Endothelial cell of umbilical vein (primary cell): ENCODE results near the gene TFG. TPM values are rescaled to one million over a fixed set of nuclear protein-coding genes. Genes with fewer than 3 reads are reported as not detected.

ENCODE experiments used
- BruUV-seq: library from RNA; stranded (reverse); fragments of 400-500 nt; replicated peaks from 2 replicates; lab custom pipeline; 2021; lab: Mats Ljungman, UMichigan
- CTCF ChIA-PET: fragments of 300-600, 350-600 bp; sonication (Branson Sonifier 250); formaldehyde crosslinking; loops from one replicate; lab custom pipeline; 2021; ENCODE audit warnings: antibody characterized with exemption, inconsistent platforms; lab: Charles Lee
- POLR2A ChIA-PET: fragments of 300-600, 350-600 bp; sonication (Branson Sonifier 250); formaldehyde crosslinking; loops from one replicate; lab custom pipeline; 2021; ENCODE audit warnings: antibody characterized with exemption, inconsistent platforms; lab: Charles Lee
- DNase-seq: peaks from one replicate; pipeline ENCODE4 v3.0.0-alpha.2; 2011; ENCODE audit warnings: low read depth, low spot score
- FAIRE-seq: peaks from 2 replicates; lab custom pipeline; 2011; peaks lifted over from hg19 to GRCh38; lab: Jason Lieb, UNC
- H2AFZ ChIP-seq: 2 replicates; pipeline ENCODE4 v1.6.0; 2012; ENCODE audit warnings: low read depth, low read length, control low read depth, inconsistent platforms
- H3K27ac ChIP-seq: 2 replicates; pipeline ENCODE4 v1.5.1; 2011; ENCODE audit warnings: low read depth, mild to moderate bottlenecking, control low read depth, low read length, moderate library complexity; ENCODE audit not compliant: insufficient read depth
- H3K27me3 ChIP-seq, 2 experiments: 2 replicates each; pipeline versions ENCODE4 v1.6.0 to v1.6.1; 2011; ENCODE audit warnings: low read length in 2 of 2, mixed read lengths in 1 of 2; ENCODE audit not compliant: control insufficient read depth in 2 of 2, insufficient read depth in 2 of 2
- H3K36me3 ChIP-seq, 2 experiments: 2 replicates in 1 of 2; 3 replicates in 1 of 2; pipeline ENCODE4 v1.5.1; 2011; ENCODE audit warnings: low read length in 2 of 2, mild to moderate bottlenecking in 1 of 2, moderate library complexity in 1 of 2; ENCODE audit not compliant: control insufficient read depth in 2 of 2, insufficient read depth in 2 of 2; ENCODE audit errors: extremely low read depth in 1 of 2
- H3K4me1 ChIP-seq: 3 replicates; pipeline ENCODE4 v1.5.1; 2011; ENCODE audit warnings: mild to moderate bottlenecking, low read length; ENCODE audit not compliant: control insufficient read depth, insufficient read depth; ENCODE audit errors: extremely low read depth
- H3K4me2 ChIP-seq: 2 replicates; pipeline ENCODE4 v1.6.1; 2011; ENCODE audit warnings: low read length, control low read depth, mixed read lengths; ENCODE audit not compliant: insufficient read depth
- H3K4me3 ChIP-seq, 3 experiments: fragments of 200-600 bp in 1 of 3; sonication (generic), shearing (Covaris generic) in 1 of 3; replicated peaks in 1 of 3; 2 replicates each; pipeline ENCODE4 v1.5.1; 2011 to 2016; ENCODE audit warnings: control low read depth in 3 of 3, low read length in 3 of 3, mild to moderate bottlenecking in 2 of 3, inconsistent platforms in 1 of 3, low read depth in 1 of 3, moderate library complexity in 1 of 3; ENCODE audit not compliant: insufficient read depth in 1 of 3
- H3K79me2 ChIP-seq: 2 replicates; pipeline ENCODE4 v1.6.0; 2012; ENCODE audit warnings: low read length, inconsistent platforms; ENCODE audit not compliant: control insufficient read depth, insufficient read depth
- H3K9ac ChIP-seq: replicated peaks from 2 replicates; pipeline ENCODE3; 2011; ENCODE audit warnings: low read length, control low read depth; ENCODE audit not compliant: insufficient read depth; ENCODE audit errors: extremely low read depth
- H3K9me1 ChIP-seq: replicated peaks from 3 replicates; pipeline ENCODE4 v1.6.0; 2011; ENCODE audit warnings: mild to moderate bottlenecking, low read length; ENCODE audit not compliant: control insufficient read depth, insufficient read depth; ENCODE audit errors: extremely low read depth
- H3K9me3 ChIP-seq: replicated peaks from 2 replicates; pipeline ENCODE4 v1.5.1; 2012; ENCODE audit warnings: low read length, inconsistent platforms; ENCODE audit not compliant: control insufficient read depth, insufficient read depth
- H4K20me1 ChIP-seq: replicated peaks from 2 replicates; pipeline ENCODE3; 2011; ENCODE audit warnings: mild to moderate bottlenecking, low read length; ENCODE audit not compliant: control insufficient read depth, insufficient read depth; ENCODE audit errors: extremely low read depth
- EZH2 ChIP-seq: IDR thresholded peaks from 2 replicates; pipeline ENCODE4 v1.6.1; 2012; ENCODE audit warnings: borderline replicate concordance, low read depth, mild to moderate bottlenecking, moderate library complexity, low read length, inconsistent platforms; ENCODE audit not compliant: severe bottlenecking
- FOS ChIP-seq: IDR thresholded peaks from 2 replicates; pipeline ENCODE4 v1.6.1; 2011; ENCODE audit warnings: mild to moderate bottlenecking, low read length, moderate library complexity, borderline replicate concordance; ENCODE audit not compliant: insufficient read depth
- GATA2 ChIP-seq: IDR thresholded peaks from 2 replicates; pipeline ENCODE4 v1.7.0; 2011; ENCODE audit warnings: low read depth, mild to moderate bottlenecking, moderate library complexity, mixed read lengths, low read length; ENCODE audit not compliant: insufficient read length, insufficient read depth
- JUN ChIP-seq: IDR thresholded peaks from 2 replicates; pipeline ENCODE4 v1.6.1; 2011; ENCODE audit warnings: borderline replicate concordance, low read depth; ENCODE audit not compliant: insufficient read length, insufficient read depth
- MYC ChIP-seq: IDR thresholded peaks from one replicate; pipeline ENCODE4 v1.6.1; 2011; ENCODE audit warnings: mild to moderate bottlenecking, low read depth, low read length
- POLR2AphosphoS5 ChIP-seq: IDR thresholded peaks from 2 replicates; pipeline ENCODE4 v1.6.1; 2012; ENCODE audit warnings: low read depth, mild to moderate bottlenecking, control low read depth, low read length, moderate library complexity; ENCODE audit not compliant: insufficient read depth
- dilution Hi-C: fragments of 300-500 bp; cut with MboI; formaldehyde crosslinking; loops from one replicate; pipeline ENCODE4 v1.15.0; 2019; ENCODE audit warnings: low sequenced_read_pairs; ENCODE audit not compliant: extremely low pct_ligation_motif_present
- intact Hi-C: fragments of 100-400 bp; cut with micrococcal nuclease; formaldehyde crosslinking; loops from one replicate; pipeline ENCODE4 v1.10.0; 2022
- polyA plus RNA-seq, 4 experiments: library from polyadenylated mRNA; depleted of rRNA in 3 of 4; stranded (reverse) in 3 of 4; unstranded in 1 of 4; fragments of >200 nt; gene quantifications; 2 replicates each; pipeline versions ENCODE4 v1.2.1 to v1.2.3, GENCODE V29; 2011 to 2012; ENCODE audit warnings: missing spikeins in 1 of 4
- total RNA-seq: library from RNA; stranded (reverse); gene quantifications from 2 replicates; pipeline ENCODE4 v1.2.3, GENCODE V29; 2021
- TF ChIP-seq, protein P1 (sequence below): IDR thresholded peaks from 2 replicates; pipeline ENCODE4 v1.6.1; 2011; ENCODE audit not compliant: insufficient read depth, insufficient read length
- TF ChIP-seq, protein P2 (sequence below), 2 donors: IDR thresholded peaks; 1 replicate in 1 of 2; 2 replicates in 1 of 2; pipeline ENCODE4 v1.5.1; 2011; ENCODE audit warnings: low read length in 2 of 2, mild to moderate bottlenecking in 2 of 2, moderate library complexity in 2 of 2, control low read depth in 1 of 2, inconsistent platforms in 1 of 2, low read depth in 1 of 2; ENCODE audit not compliant: insufficient read depth in 1 of 2; ENCODE audit errors: extremely low read depth in 1 of 2

Gene TFG
- total and polyA plus RNA-seq, 2 donors (not counting 3 experiments of a cell fraction or from before 2014, with no cell fraction given) = 106 to 154 TPM

DNA sequence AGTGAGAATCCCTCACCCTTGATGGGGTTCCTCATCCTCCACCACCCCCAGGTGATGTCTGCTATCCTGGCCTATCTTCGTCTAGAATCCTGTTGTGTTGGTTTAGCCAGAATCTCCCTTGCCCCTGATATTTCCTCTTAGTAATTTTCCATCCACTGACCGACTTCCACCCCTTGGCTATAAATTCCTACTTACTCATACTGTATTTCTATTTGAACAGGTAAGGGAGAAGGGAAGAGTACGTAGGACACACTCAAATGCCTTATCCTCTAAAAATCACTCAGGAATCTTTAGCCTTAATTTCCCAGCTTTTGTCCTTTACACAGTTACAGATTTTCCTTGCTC, 678 bp upstream of the TFG start:
- POLR2A ChIA-PET = interaction anchor here (0.6 to 0.7 kb wide), 2 partner anchors 10 to 191 kb away, joined by 3 to 5 read pairs; no protein-coding TSS in a partner anchor
- FAIRE-seq (no peak), DNase-seq (peak; percentile 7)
- CTCF ChIA-PET = interaction anchor here (0.6 kb wide), 2 partner anchors 105 to 246 kb away, joined by 3 read pairs; no protein-coding TSS in a partner anchor
- Histone ChIP-seq H3K4me2 (peak overlapping the region; percentile 87), H2AFZ (peak overlapping the region; percentile 53), H3K4me1 (peaks cover 8% of the 10 kb centered on the region), H3K36me3 (peaks cover 0 to 3% of the 10 kb centered on the region in 2 experiments), H4K20me1 (peaks cover 10% of the 10 kb centered on the region), H3K9ac (peak overlapping the region; percentile 25), H3K4me3 (peak overlapping the region; percentile 8 to 55 (median 18)), H3K27ac (peak overlapping the region; percentile 30), H3K9me3 (no peaks in the 10 kb centered on the region), H3K27me3 (peaks cover 5 to 7% of the 10 kb centered on the region in 2 experiments), H3K79me2 (peaks cover 39% of the 10 kb centered on the region), H3K9me1 (no peaks in the 10 kb centered on the region)
- intact Hi-C loops (loop anchor here (2.0 to 10.0 kb wide), 3 partner anchors 81 to 308 kb away; partner anchors contain the start of genes LNP1, TMEM45A and TOMM70), dilution Hi-C loops (no loop called here)
- TSS peak; percentile 91 for BruUV-seq
- TF ChIP-seq, protein P1, sequence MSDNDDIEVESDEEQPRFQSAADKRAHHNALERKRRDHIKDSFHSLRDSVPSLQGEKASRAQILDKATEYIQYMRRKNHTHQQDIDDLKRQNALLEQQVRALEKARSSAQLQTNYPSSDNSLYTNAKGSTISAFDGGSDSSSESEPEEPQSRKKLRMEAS = no peak
- TF ChIP-seq EZH2 (no peak), GATA2 (no peak), POLR2AphosphoS5 (no peak), JUN (no peak), MYC (no peak), FOS (no peak)
- TF ChIP-seq, protein P2, sequence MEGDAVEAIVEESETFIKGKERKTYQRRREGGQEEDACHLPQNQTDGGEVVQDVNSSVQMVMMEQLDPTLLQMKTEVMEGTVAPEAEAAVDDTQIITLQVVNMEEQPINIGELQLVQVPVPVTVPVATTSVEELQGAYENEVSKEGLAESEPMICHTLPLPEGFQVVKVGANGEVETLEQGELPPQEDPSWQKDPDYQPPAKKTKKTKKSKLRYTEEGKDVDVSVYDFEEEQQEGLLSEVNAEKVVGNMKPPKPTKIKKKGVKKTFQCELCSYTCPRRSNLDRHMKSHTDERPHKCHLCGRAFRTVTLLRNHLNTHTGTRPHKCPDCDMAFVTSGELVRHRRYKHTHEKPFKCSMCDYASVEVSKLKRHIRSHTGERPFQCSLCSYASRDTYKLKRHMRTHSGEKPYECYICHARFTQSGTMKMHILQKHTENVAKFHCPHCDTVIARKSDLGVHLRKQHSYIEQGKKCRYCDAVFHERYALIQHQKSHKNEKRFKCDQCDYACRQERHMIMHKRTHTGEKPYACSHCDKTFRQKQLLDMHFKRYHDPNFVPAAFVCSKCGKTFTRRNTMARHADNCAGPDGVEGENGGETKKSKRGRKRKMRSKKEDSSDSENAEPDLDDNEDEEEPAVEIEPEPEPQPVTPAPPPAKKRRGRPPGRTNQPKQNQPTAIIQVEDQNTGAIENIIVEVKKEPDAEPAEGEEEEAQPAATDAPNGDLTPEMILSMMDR (IDR thresholded peaks at IDR 0.05; ENCODE audit: extremely low read depth in 1 of 2, insufficient read depth in 1 of 2, low read depth in 1 of 2, low read length in 2 of 2) = no peak
